ENCODE measurements around the gene PPARA.

PPARA gene

GRCh38 chr22:46225631-46226030, 75.3 kb downstream of the PPARA start:
- in situ Hi-C loops (cut with MboI; ENCODE audit: low pct_unique_long_range_greater_than_20kb, low sequenced_read_pairs) = no loop called here
- no peak for DNase-seq

GRCh38 chr22:46226577-46226976, 76.3 kb downstream of the PPARA start:
- in situ Hi-C loops (cut with MboI; ENCODE audit: low pct_unique_long_range_greater_than_20kb, low sequenced_read_pairs) = no loop called here
- DNase-seq = no peak

- in situ Hi-C loops (cut with MboI; ENCODE audit: low pct_unique_long_range_greater_than_20kb, low sequenced_read_pairs) = no loop called here
- DNase-seq = no peak
Observed at GRCh38 chr22:46229701-46230100, 79.4 kb downstream of the PPARA start.

- in situ Hi-C loops (cut with MboI; ENCODE audit: low pct_unique_long_range_greater_than_20kb, low sequenced_read_pairs) = no loop called here
- DNase-seq = no peak
Observed at GRCh38 chr22:46230262-46230901, 80.1 kb downstream of the PPARA start.

- DNase-seq = peak; percentile 19
- in situ Hi-C loops (cut with MboI; ENCODE audit: low pct_unique_long_range_greater_than_20kb, low sequenced_read_pairs) = no loop called here
Observed at GRCh38 chr22:46233231-46233630, 82.9 kb downstream of the PPARA start.

GRCh38 chr22:46234969-46235368, 84.6 kb downstream of the PPARA start:
- DNase-seq = no peak
- in situ Hi-C loops (cut with MboI; ENCODE audit: low pct_unique_long_range_greater_than_20kb, low sequenced_read_pairs) = no loop called here

GRCh38 chr22:46237453-46238124, 87.3 kb downstream of the PPARA start:
- no peak for DNase-seq
- in situ Hi-C loops (cut with MboI; ENCODE audit: low pct_unique_long_range_greater_than_20kb, low sequenced_read_pairs) = no loop called here

- DNase-seq = no peak
Observed at GRCh38 chr22:46238541-46238940, 88.2 kb downstream of the PPARA start.

GRCh38 chr22:46239261-46240048, 89.1 kb downstream of the PPARA start:
- DNase-seq = no peak
- in situ Hi-C loops (cut with MboI; ENCODE audit: low pct_unique_long_range_greater_than_20kb, low sequenced_read_pairs) = no loop called here

More at GRCh38 chr22:46238541-46238940, 88.2 kb downstream of the PPARA start:
- in situ Hi-C loops (cut with MboI; ENCODE audit: low pct_unique_long_range_greater_than_20kb, low sequenced_read_pairs) = no loop called here

GRCh38 chr22:46240073-46240472, 89.7 kb downstream of the PPARA start:
- DNase-seq = no peak
- in situ Hi-C loops (cut with MboI; ENCODE audit: low pct_unique_long_range_greater_than_20kb, low sequenced_read_pairs) = no loop called here

- in situ Hi-C loops (cut with MboI; ENCODE audit: low pct_unique_long_range_greater_than_20kb, low sequenced_read_pairs) = no loop called here
- DNase-seq = no peak
Observed at GRCh38 chr22:46240506-46240905, 90.2 kb downstream of the PPARA start.

- DNase-seq = no peak
- in situ Hi-C loops (cut with MboI; ENCODE audit: low pct_unique_long_range_greater_than_20kb, low sequenced_read_pairs) = no loop called here
Observed at GRCh38 chr22:46240907-46241306, 90.6 kb downstream of the PPARA start.

- no peak for DNase-seq
- in situ Hi-C loops (cut with MboI; ENCODE audit: low pct_unique_long_range_greater_than_20kb, low sequenced_read_pairs) = no loop called here
Observed at GRCh38 chr22:46241396-46242007, 91.2 kb downstream of the PPARA start.

GRCh38 chr22:46242076-46242475, 91.8 kb downstream of the PPARA start:
- DNase-seq = no peak
- in situ Hi-C loops (cut with MboI; ENCODE audit: low pct_unique_long_range_greater_than_20kb, low sequenced_read_pairs) = no loop called here

- DNase-seq = no peak
- in situ Hi-C loops (cut with MboI; ENCODE audit: low pct_unique_long_range_greater_than_20kb, low sequenced_read_pairs) = no loop called here
Observed at GRCh38 chr22:46244771-46245170, 94.4 kb downstream of the PPARA start.

- no peak for DNase-seq
- in situ Hi-C loops (cut with MboI; ENCODE audit: low pct_unique_long_range_greater_than_20kb, low sequenced_read_pairs) = no loop called here
Observed at GRCh38 chr22:46245511-46245910, 95.2 kb downstream of the PPARA start.

- in situ Hi-C loops (cut with MboI; ENCODE audit: low pct_unique_long_range_greater_than_20kb, low sequenced_read_pairs) = no loop called here
- DNase-seq = no peak
Observed at GRCh38 chr22:46246178-46246577, 95.9 kb downstream of the PPARA start.

- in situ Hi-C loops (cut with MboI; ENCODE audit: low pct_unique_long_range_greater_than_20kb, low sequenced_read_pairs) = no loop called here
- no peak for DNase-seq
Observed at GRCh38 chr22:46247443-46247975, 97.2 kb downstream of the PPARA start.

- peak; percentile 91 for DNase-seq
- in situ Hi-C loops (cut with MboI; ENCODE audit: low pct_unique_long_range_greater_than_20kb, low sequenced_read_pairs) = no loop called here
Observed at GRCh38 chr22:46250035-46250782, 99.9 kb downstream of the PPARA start, which contains the start of gene CDPF1. CDPF1 (minus strand) TSS chr22:46250293; CDS start chr22:46248284, 2,009 bp downstream.
